Ascending aorta (tissue), 2 donors: ENCODE measurements around the gene GUSB. TPM values are rescaled to one million over a fixed set of nuclear protein-coding genes. Genes with fewer than 3 reads are reported as not detected.
"Not testable (repeated sequence)": the region's sequence is repeated elsewhere in the genome, so short reads cannot be mapped to it uniquely, and the experiment has no call there.

Experiments used
- DNase-seq, 2 donors: peaks; one replicate each; pipeline ENCODE4 v3.0.0-alpha.2; 2019; ENCODE audit warnings: low spot score in 2 of 2
- H3K27ac ChIP-seq, 2 donors: fragments of 200-600 bp; sonication (generic); one replicate each; pipeline ENCODE4 v1.5.1; 2016 to 2017; ENCODE audit warnings: mild to moderate bottlenecking in 1 of 2
- H3K27me3 ChIP-seq: fragments of 200-600 bp; sonication (generic); one replicate; pipeline ENCODE4 v1.5.1; 2017
- H3K36me3 ChIP-seq, 2 donors: fragments of 200-600 bp; sonication (generic); one replicate each; pipeline ENCODE4 v1.5.1; 2016
- H3K4me1 ChIP-seq, 2 donors: fragments of 200-600 bp; sonication (generic); one replicate each; pipeline ENCODE4 v1.5.1; 2016 to 2017; ENCODE audit warnings: mild to moderate bottlenecking in 1 of 2
- H3K4me3 ChIP-seq, 2 donors: fragments of 200-600 bp; sonication (generic); one replicate each; pipeline ENCODE4 v1.5.1; 2016 to 2017; ENCODE audit warnings: mild to moderate bottlenecking in 1 of 2
- H3K9me3 ChIP-seq, 2 donors: fragments of 200-600 bp; sonication (generic); one replicate each; pipeline ENCODE4 v1.5.1; 2016
- intact Hi-C: fragments of 100-400 bp; cut with DNase I; formaldehyde crosslinking; loops from one replicate; pipeline ENCODE4 v1.15.1; 2023
- total RNA-seq: library from RNA; depleted of rRNA; stranded (reverse); fragments of >200 nt; gene quantifications from one replicate; pipeline ENCODE4 v1.1.0, GENCODE V29; 2016
- TF ChIP-seq, protein P1 (sequence below), 3 experiments: fragments of 200-600 bp in 2 of 3; fragments of 450-650 bp in 1 of 3; sonication (generic) in 2 of 3; IDR thresholded peaks; one replicate each; pipeline ENCODE4 v1.5.1; 2016 to 2019; ENCODE audit warnings: antibody characterized with exemption in 3 of 3, mild to moderate bottlenecking in 1 of 3, moderate library complexity in 1 of 3

The GUSB gene
- total RNA-seq: 8.7 TPM

DNA sequence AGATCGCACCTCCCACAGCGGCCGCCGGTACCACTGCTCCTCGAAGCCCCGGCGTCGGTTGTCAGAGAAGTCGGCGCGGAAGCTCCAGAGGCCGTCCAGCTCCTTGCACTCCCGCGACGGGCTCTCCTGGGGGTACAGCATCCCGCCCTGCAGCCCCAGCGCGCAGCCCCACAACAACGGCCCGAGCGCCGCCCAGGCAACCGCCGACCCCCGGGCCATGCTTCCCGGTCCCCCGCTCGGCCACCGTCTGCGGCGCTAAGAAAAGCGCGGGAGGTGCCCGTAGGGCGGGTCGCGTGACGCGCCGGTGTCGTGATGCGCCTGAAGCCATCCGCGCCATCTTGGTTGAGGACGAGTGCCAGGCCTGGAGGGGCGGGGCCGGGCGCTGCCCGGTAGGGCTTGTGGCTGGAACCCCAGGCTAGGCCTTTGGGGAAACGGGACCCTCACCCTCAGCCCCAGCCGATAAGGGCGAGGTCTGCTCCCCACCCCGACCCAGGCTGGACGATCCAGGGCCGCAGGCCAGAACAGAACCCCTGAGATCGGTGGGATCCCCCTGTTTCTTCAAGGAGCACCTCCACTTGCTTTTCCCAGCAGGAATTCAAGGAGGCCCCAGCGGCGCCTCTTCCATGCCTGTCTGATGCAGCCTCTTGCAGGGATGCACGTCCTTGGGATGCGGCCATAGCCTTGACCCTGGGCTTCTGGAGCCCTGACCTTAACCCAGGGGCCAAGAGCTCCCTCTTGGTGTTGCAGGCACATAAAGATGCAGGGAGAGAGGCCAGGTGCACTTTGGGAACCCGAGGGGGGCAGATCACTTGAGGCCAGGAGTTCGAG, at the start of gene GUSB:
TSS of gene GUSB (minus strand) at position 249 of the 828 bp plus-strand sequence. CDS start at position 219, 30 bp downstream.
- H3K27me3 ChIP-seq: no peaks in the 10 kb centered on the region
- H3K4me3 ChIP-seq: peak within 1 kb of the TSS; percentile 79 to 91
- H3K4me1 ChIP-seq: peaks cover 6 to 12% of the 10 kb centered on the region in 2 donors
- peaks cover 5 to 13% of the 10 kb centered on the region in 2 donors for H3K36me3 ChIP-seq
- H3K27ac ChIP-seq: peak within 1 kb of the TSS; percentile 76 to 80
- DNase-seq: peak; percentile 56 to 94
- TF ChIP-seq, protein P1, sequence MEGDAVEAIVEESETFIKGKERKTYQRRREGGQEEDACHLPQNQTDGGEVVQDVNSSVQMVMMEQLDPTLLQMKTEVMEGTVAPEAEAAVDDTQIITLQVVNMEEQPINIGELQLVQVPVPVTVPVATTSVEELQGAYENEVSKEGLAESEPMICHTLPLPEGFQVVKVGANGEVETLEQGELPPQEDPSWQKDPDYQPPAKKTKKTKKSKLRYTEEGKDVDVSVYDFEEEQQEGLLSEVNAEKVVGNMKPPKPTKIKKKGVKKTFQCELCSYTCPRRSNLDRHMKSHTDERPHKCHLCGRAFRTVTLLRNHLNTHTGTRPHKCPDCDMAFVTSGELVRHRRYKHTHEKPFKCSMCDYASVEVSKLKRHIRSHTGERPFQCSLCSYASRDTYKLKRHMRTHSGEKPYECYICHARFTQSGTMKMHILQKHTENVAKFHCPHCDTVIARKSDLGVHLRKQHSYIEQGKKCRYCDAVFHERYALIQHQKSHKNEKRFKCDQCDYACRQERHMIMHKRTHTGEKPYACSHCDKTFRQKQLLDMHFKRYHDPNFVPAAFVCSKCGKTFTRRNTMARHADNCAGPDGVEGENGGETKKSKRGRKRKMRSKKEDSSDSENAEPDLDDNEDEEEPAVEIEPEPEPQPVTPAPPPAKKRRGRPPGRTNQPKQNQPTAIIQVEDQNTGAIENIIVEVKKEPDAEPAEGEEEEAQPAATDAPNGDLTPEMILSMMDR (IDR thresholded peaks at IDR 0.05): no peak
- intact Hi-C loops: loop anchor here (1.0 to 10.0 kb wide), 3 partner anchors 109 to 230 kb away; partner anchors contain the start of genes CRCP and VKORC1L1
- no peaks in the 10 kb centered on the region for H3K9me3 ChIP-seq

DNA sequence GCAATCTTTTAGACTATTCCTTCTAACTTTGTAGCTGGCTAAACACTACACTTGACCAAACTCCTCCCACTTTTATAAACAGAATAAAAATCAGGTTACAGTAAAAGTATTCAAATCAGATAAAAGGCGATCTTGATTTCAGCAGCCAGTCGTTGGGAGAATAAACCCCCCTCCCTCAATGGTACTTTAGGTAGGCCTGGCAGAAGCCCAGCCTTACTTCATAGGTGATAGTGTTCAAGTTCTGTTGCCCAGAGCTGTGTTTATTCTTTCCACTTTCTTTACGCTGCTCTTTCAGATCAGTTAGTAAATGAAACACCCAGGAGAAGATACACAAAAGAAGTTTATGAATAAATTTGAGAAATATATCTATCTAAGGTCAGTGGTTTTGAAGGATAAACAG, 46.3 kb upstream of the GUSB start:
- intact Hi-C loops, H3K36me3 ChIP-seq, H3K27me3 ChIP-seq, DNase-seq, H3K4me3 ChIP-seq, H3K27ac ChIP-seq, H3K4me1 ChIP-seq, H3K9me3 ChIP-seq: not testable (repeated sequence)

DNA sequence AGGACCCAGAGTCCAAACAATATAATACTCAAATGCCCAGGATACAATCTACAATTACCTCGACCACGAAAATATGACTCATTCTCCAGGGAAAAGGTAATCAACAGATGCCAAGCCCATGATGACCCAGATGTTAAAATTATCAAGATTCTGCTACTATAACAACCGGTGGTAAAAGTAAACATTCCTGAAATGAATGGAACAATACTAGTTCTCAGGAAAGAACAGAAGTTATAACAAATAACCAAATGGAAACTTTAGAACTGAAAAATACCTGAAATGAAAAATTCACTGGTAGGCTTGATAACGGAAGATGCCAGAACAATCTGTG, 34.1 kb upstream of the GUSB start:
- no peak overlapping the region for H3K4me3 ChIP-seq
- TF ChIP-seq, protein P1 (IDR thresholded peaks at IDR 0.05): no peak
- H3K36me3 ChIP-seq: no peaks in the 10 kb centered on the region
- no peak overlapping the region for H3K27ac ChIP-seq
- H3K27me3 ChIP-seq: no peaks in the 10 kb centered on the region
- H3K4me1 ChIP-seq: no peaks in the 10 kb centered on the region
- no peaks in the 10 kb centered on the region for H3K9me3 ChIP-seq
- intact Hi-C loops: loop anchor here (5.0 kb wide), 1 partner anchor 431 kb away; no protein-coding TSS in a partner anchor
- no peak for DNase-seq

DNA sequence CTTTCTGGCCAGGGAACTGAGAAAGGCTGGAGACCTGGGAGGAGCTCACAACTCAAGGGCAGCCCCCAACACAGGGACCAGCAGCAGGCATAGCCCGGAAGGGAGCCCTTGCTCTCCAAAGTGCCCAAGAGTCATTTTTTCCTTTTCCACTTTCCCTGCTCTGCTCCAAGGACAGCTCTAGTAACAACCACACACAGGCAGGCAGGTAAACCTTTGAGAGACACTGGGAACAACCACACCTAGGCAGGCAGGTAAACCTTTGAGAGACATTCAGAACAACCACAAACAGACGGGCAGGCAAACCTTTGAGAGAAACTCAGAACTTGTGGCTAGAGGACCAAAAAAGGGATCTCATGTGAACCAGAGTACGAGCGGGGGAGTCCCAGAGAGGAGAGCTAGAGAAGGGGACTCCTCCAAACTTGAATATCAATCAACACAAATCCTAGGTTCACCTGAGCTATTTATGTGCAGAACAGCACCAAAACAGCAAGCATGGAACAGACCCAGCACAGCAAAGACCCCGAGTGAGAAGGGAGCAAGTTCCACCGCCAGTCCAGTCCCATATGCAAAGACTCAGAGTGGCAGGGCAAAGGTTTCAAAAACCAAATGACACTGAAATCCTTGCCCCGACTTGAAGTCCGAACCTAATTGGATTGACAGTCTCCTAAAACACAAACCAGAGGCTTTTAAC, 33.6 kb upstream of the GUSB start:
- no peaks in the 10 kb centered on the region for H3K27me3 ChIP-seq
- H3K4me3 ChIP-seq: no peak overlapping the region
- TF ChIP-seq, protein P1 (IDR thresholded peaks at IDR 0.05): no peak
- intact Hi-C loops: loop anchor here (5.0 kb wide), 1 partner anchor 432 kb away; no protein-coding TSS in a partner anchor
- no peaks in the 10 kb centered on the region for H3K9me3 ChIP-seq
- no peak for DNase-seq
- H3K27ac ChIP-seq: no peak overlapping the region
- no peaks in the 10 kb centered on the region for H3K36me3 ChIP-seq
- no peaks in the 10 kb centered on the region for H3K4me1 ChIP-seq

- intact Hi-C loops: no loop called here
- Histone ChIP-seq H3K27me3 (no peaks in the 10 kb centered on the region), H3K4me1 (no peaks in the 10 kb centered on the region), H3K4me3 (no peak overlapping the region), H3K36me3 (no peaks in the 10 kb centered on the region), H3K27ac (no peak overlapping the region), H3K9me3 (no peaks in the 10 kb centered on the region)
- DNase-seq: no peak
- TF ChIP-seq, protein P1 (IDR thresholded peaks at IDR 0.05): no peak
Observed at GRCh38 chr7:66013938-66014337, 31.9 kb upstream of the GUSB start.

GRCh38 chr7:66007232-66007631, 25.2 kb upstream of the GUSB start:
- no peak overlapping the region for H3K4me3 ChIP-seq
- H3K27ac ChIP-seq: no peak overlapping the region
- intact Hi-C loops: no loop called here
- TF ChIP-seq, protein P1 (IDR thresholded peaks at IDR 0.05): no peak
- H3K4me1 ChIP-seq: no peaks in the 10 kb centered on the region
- H3K36me3 ChIP-seq: no peaks in the 10 kb centered on the region
- H3K9me3 ChIP-seq: no peaks in the 10 kb centered on the region
- H3K27me3 ChIP-seq: no peaks in the 10 kb centered on the region
- no peak for DNase-seq

- H3K36me3 ChIP-seq, H3K9me3 ChIP-seq, intact Hi-C loops, H3K4me1 ChIP-seq, DNase-seq, H3K4me3 ChIP-seq, H3K27ac ChIP-seq, H3K27me3 ChIP-seq: not testable (repeated sequence)
Observed at GRCh38 chr7:66005115-66005671, 23.2 kb upstream of the GUSB start.

DNA sequence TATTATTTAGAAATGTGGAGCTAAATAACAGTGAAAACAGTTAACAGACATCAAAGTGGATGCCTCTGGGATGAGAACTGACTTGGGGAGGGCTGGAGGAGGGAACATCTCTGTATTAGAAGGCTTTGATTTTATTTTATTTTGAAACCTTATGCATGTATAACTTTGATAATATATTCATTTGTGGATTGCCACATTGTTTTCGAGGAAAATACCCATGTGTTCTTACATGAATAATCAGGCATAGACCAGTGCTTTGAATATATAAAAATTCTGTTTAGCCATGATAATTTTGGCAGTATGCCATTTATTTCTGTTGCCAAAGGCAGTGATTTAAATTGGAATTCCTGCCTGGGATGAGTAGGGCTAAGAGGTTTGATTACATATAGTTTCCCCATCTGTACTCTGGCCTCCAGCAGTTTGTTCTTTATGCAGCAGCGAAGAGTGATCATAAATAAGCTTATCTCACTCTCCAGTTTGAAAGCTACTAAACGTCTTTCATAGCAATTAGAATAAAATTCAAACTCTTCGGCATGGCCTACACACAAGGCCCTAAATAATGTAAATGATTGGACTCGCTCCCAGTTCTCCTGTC, 18.9 kb upstream of the GUSB start:
- H3K9me3 ChIP-seq, DNase-seq, H3K4me3 ChIP-seq, intact Hi-C loops, H3K27me3 ChIP-seq, H3K27ac ChIP-seq, H3K36me3 ChIP-seq, H3K4me1 ChIP-seq: not testable (repeated sequence)
